GM12878 (cell line): ENCODE measurements around the gene CACFD1. TPM values are rescaled to one million over a fixed set of nuclear protein-coding genes. Genes with fewer than 3 reads are reported as not detected.

Source experiments
- ATAC-seq: fragments of 200-7000 bp; cut with Tn5 transposase; 3 replicates; pipeline ENCODE4 v1.9.1; 2020; ENCODE audit warnings: mild to moderate bottlenecking, moderate library complexity
- BruUV-seq: library from RNA; stranded (reverse); fragments of 400-500 nt; replicated peaks from 2 replicates; lab custom pipeline; 2021; lab: Mats Ljungman, UMichigan
- CTCF ChIA-PET: fragments of 300-600 bp; sonication (Branson Sonifier 250); formaldehyde crosslinking; extraction: SDS; loops from one replicate; lab custom pipeline; 2021; ENCODE audit warnings: inconsistent platforms; lab: Yijun Ruan, JAX
- POLR2A ChIA-PET: fragments of 350-600 bp; formaldehyde crosslinking; extraction: SDS; loops from one replicate; lab custom pipeline; 2021; ENCODE audit warnings: inconsistent platforms; lab: Charles Lee
- RAD21 ChIA-PET: fragments of 300-600 bp; sonication (Branson Sonifier 250); formaldehyde crosslinking; loops from one replicate; lab custom pipeline; 2023; ENCODE audit warnings: antibody characterized with exemption; ENCODE audit not compliant: unreplicated experiment; lab: Charles Lee
- SMC1A ChIA-PET: fragments of 300-600 bp; sonication (Branson Sonifier 250); formaldehyde crosslinking; loops from one replicate; lab custom pipeline; 2023; ENCODE audit not compliant: unreplicated experiment, uncharacterized antibody; lab: Charles Lee
- DNase-seq: peaks from one replicate; pipeline ENCODE4 v3.0.0-alpha.2; 2011; ENCODE audit warnings: low read depth, low spot score
- FAIRE-seq: peaks from 3 replicates; lab custom pipeline; 2011; peaks lifted over from hg19 to GRCh38; lab: Jason Lieb, UNC
- H2AFZ ChIP-seq: 2 replicates; pipeline ENCODE4 v1.6.0; 2011; ENCODE audit warnings: low read depth, low read length, control low read depth; ENCODE audit not compliant: control insufficient read depth
- H3K27ac ChIP-seq: 2 replicates; pipeline ENCODE4 v1.5.1; 2011; ENCODE audit warnings: control low read depth; ENCODE audit not compliant: control insufficient read depth, insufficient read depth
- H3K27me3 ChIP-seq, 2 experiments: replicated peaks in 1 of 2; 2 replicates each; pipeline versions ENCODE4 v1.6.0 to v1.6.1; 2011; ENCODE audit warnings: low read length in 1 of 2; ENCODE audit not compliant: control insufficient read depth in 2 of 2, insufficient read depth in 2 of 2
- H3K36me3 ChIP-seq, 2 experiments: 2 replicates each; pipeline ENCODE4 v1.5.1; 2011; ENCODE audit warnings: low read length in 1 of 2; ENCODE audit not compliant: control insufficient read depth in 2 of 2, insufficient read depth in 2 of 2
- H3K4me1 ChIP-seq: 2 replicates; pipeline ENCODE4 v1.6.1; 2011; ENCODE audit warnings: mild to moderate bottlenecking, low read length, moderate library complexity, mixed read lengths; ENCODE audit not compliant: control insufficient read depth, insufficient read depth
- H3K4me2 ChIP-seq: 2 replicates; pipeline ENCODE4 v1.6.0; 2011; ENCODE audit warnings: control low read depth; ENCODE audit not compliant: control insufficient read depth, insufficient read depth
- H3K4me3 ChIP-seq: fragments of 200-600 bp; sonication (generic); 2 replicates; pipeline ENCODE4 v1.5.1; 2016
- H3K79me2 ChIP-seq: 2 replicates; pipeline ENCODE4 v1.6.0; 2011; ENCODE audit warnings: low read length; ENCODE audit not compliant: control insufficient read depth, insufficient read depth
- H3K9ac ChIP-seq: 2 replicates; pipeline ENCODE4 v1.8.0; 2011; ENCODE audit warnings: low read length, control low read depth, mixed read lengths; ENCODE audit not compliant: control insufficient read depth, insufficient read depth
- H3K9me3 ChIP-seq: replicated peaks from 3 replicates; pipeline ENCODE4 v1.5.1; 2011; ENCODE audit warnings: mild to moderate bottlenecking, low read length; ENCODE audit not compliant: control insufficient read depth, insufficient read depth
- H4K20me1 ChIP-seq: 2 replicates; pipeline ENCODE4 v1.6.0; 2011; ENCODE audit not compliant: control insufficient read depth, insufficient read depth
- ATF3 ChIP-seq: IDR thresholded peaks from 2 replicates; pipeline ENCODE4 v1.6.1; 2011; ENCODE audit warnings: low read depth, mild to moderate bottlenecking, low read length, moderate library complexity, borderline replicate concordance; ENCODE audit errors: extremely low read depth
- BCL11A ChIP-seq: IDR thresholded peaks from 2 replicates; pipeline ENCODE4 v1.6.1; 2011; ENCODE audit warnings: low read depth, low read length
- CEBPB ChIP-seq, 2 experiments: fragments of 150-350 bp in 1 of 2; IDR thresholded peaks; 2 replicates each; pipeline ENCODE4 v1.6.1; 2012 to 2014; ENCODE audit warnings: low read depth in 2 of 2, low read length in 2 of 2, borderline replicate concordance in 1 of 2, inconsistent platforms in 1 of 2
- CHD4 ChIP-seq: fragments of 200-600 bp; sonication (generic); IDR thresholded peaks from 2 replicates; pipeline ENCODE4 v1.6.1; 2016; ENCODE audit warnings: mild to moderate bottlenecking
- CREB1 ChIP-seq: IDR thresholded peaks from 2 replicates; pipeline ENCODE4 v1.6.1; 2012; ENCODE audit warnings: low read depth, mild to moderate bottlenecking, inconsistent platforms
- RUNX3 ChIP-seq: IDR thresholded peaks from 2 replicates; pipeline ENCODE4 v1.6.1; 2012; ENCODE audit warnings: low read length, inconsistent platforms
- SMAD1 ChIP-seq: fragments of 450-650 bp; IDR thresholded peaks from 2 replicates; pipeline ENCODE4 v1.6.1; 2018; ENCODE audit warnings: mild to moderate bottlenecking, low read depth; ENCODE audit not compliant: partially characterized antibody
- SMC3 ChIP-seq: IDR thresholded peaks from 2 replicates; pipeline ENCODE4 v1.6.1; 2011; ENCODE audit warnings: low read length, improper control_type of control experiment, borderline replicate concordance
- SREBF1 ChIP-seq: IDR thresholded peaks from 2 replicates; pipeline ENCODE4 v1.6.1; 2012; ENCODE audit warnings: mild to moderate bottlenecking, low read length
- SREBF2 ChIP-seq: IDR thresholded peaks from 2 replicates; pipeline ENCODE4 v1.6.1; 2012; ENCODE audit warnings: mild to moderate bottlenecking, low read length
- STAT1 ChIP-seq: fragments of 450-650 bp; conservative IDR thresholded peaks from 2 replicates; pipeline ENCODE4 v1.6.1; 2014; ENCODE audit warnings: antibody characterized with exemption, mild to moderate bottlenecking
- ZZZ3 ChIP-seq: IDR thresholded peaks from 2 replicates; pipeline ENCODE4 v1.6.1; 2011; ENCODE audit warnings: low read depth; ENCODE audit not compliant: control insufficient read depth, insufficient read length
- WGBS: methylation state at CpG from one replicate; pipeline ENCODE4 v1.1.6; 2016; ENCODE audit warnings: low lambda C conversion rate; ENCODE audit not compliant: insufficient replicate concordance, insufficient coverage; ENCODE audit errors: missing lambda C conversion rate; 5-methylcytosine and 5-hydroxymethylcytosine counted together
- in situ Hi-C: fragments of 300-500 bp; cut with MboI; formaldehyde crosslinking; loops from 9 replicates; pipeline ENCODE4 v1.14.3; 2018; ENCODE audit warnings: mixed read lengths
- intact Hi-C: fragments of 100-400 bp; cut with micrococcal nuclease; formaldehyde crosslinking; loops from one replicate; pipeline ENCODE4 v1.14.2; 2022; ENCODE audit not compliant: unreplicated experiment
- polyA plus RNA-seq, 11 experiments: library from polyadenylated mRNA; depleted of rRNA in 4 of 11; unstranded in 6 of 11; stranded (reverse) in 5 of 11; fragments of >200 nt; fragmentation: Nextera tagmentation in 4 of 11; fragmentation: Illumina TruSeq in 1 of 11; extraction: Ambion mirVana in 4 of 11; extraction: Trizol in 1 of 11; gene quantifications; 1 replicate in 1 of 11; 2 replicates in 10 of 11; pipeline versions ENCODE4 v1.2.1 to v1.2.3, GENCODE V29; 2011 to 2016; ENCODE audit warnings: inconsistent platforms in 2 of 11, missing spikeins in 2 of 11, low read depth in 1 of 11
- total RNA-seq, 4 experiments: library from RNA; depleted of rRNA in 3 of 4; stranded (reverse); fragments of >200 nt in 3 of 4; fragmentation: Illumina TruSeq in 1 of 4; extraction: Trizol in 1 of 4; gene quantifications; 2 replicates each; pipeline versions ENCODE4 v1.2.1 to v1.2.3, GENCODE V29; 2013 to 2021
- TF ChIP-seq, protein P1 (sequence below): IDR thresholded peaks from 2 replicates; pipeline ENCODE4 v1.6.1; 2012; ENCODE audit warnings: low read depth, low read length, improper control_type of control experiment
- TF ChIP-seq, protein P2 (sequence below): IDR thresholded peaks from 2 replicates; pipeline ENCODE4 v1.6.1; 2011; ENCODE audit warnings: borderline replicate concordance, low read depth, mild to moderate bottlenecking, moderate library complexity, low read length; ENCODE audit not compliant: insufficient read depth, poor library complexity, severe bottlenecking

The CACFD1 gene
- total and polyA plus RNA-seq, 10 of the 15 experiments (the other 5 are each of a cell fraction or from before 2014, with no cell fraction given) = 0.09 to 5.8 (median 1.4) TPM; not detected in 1

DNA sequence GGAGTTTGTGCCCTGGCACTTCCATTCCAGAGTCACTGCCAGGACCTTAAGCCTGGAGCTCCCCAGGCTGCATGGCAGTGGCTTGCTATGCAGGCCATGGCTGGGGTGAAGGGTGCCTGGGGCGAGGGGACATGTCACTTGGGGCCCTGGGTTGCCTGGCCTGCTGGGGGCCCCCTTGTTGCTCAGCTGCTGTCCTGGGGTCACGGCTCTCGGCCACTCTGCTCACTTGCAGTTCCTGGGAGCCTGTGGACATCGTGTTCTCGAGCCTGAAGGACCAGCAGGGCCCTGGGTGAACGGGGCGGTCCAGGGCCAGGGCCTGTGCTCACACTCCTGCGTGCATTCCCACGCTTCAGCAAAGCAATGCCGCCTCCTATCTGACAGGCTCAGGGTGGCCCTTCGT is 33.6 kb downstream of the CACFD1 start:
- ATAC-seq (no peak), FAIRE-seq (no peak), DNase-seq (no peak)
- ChIA-PET SMC1A (interaction anchor here (0.6 kb wide), 1 partner anchor 482 kb away, joined by 3 read pairs; no protein-coding TSS in a partner anchor), RAD21 (no interaction called here), CTCF (no interaction called here), POLR2A (interaction anchor here (0.5 to 0.6 kb wide), 2 partner anchors 34 to 78 kb away, joined by 3 read pairs; partner anchors contain the start of gene CACFD1)
- H3K9ac ChIP-seq = no peak overlapping the region
- H4K20me1 ChIP-seq = no peaks in the 10 kb centered on the region
- 31% methylated on average over 11 of the region's 11 CpGs for WGBS
- no peaks in the 10 kb centered on the region for H3K4me1 ChIP-seq
- intact Hi-C loops = no loop called here
- no peaks in the 10 kb centered on the region for H3K9me3 ChIP-seq
- H3K4me3 ChIP-seq = no peak overlapping the region
- H3K27me3 ChIP-seq = no peaks in the 10 kb centered on the region; a peak in 2 of 4 replicates
- no peaks in the 10 kb centered on the region for H3K79me2 ChIP-seq
- in situ Hi-C loops = no loop called here
- no peak overlapping the region for H3K4me2 ChIP-seq
- H2AFZ ChIP-seq = no peak overlapping the region
- no TSS peak for BruUV-seq
- TF ChIP-seq, protein P1, sequence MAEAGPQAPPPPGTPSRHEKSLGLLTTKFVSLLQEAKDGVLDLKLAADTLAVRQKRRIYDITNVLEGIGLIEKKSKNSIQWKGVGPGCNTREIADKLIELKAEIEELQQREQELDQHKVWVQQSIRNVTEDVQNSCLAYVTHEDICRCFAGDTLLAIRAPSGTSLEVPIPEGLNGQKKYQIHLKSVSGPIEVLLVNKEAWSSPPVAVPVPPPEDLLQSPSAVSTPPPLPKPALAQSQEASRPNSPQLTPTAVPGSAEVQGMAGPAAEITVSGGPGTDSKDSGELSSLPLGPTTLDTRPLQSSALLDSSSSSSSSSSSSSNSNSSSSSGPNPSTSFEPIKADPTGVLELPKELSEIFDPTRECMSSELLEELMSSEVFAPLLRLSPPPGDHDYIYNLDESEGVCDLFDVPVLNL = no peak
- TF ChIP-seq CHD4 (no peak), CREB1 (no peak), BCL11A (no peak), SREBF2 (no peak), RUNX3 (no peak), SMAD1 (no peak), ATF3 (no peak), ZZZ3 (no peak), CEBPB (IDR thresholded peaks at IDR 0.05; ENCODE audit: borderline replicate concordance in 1 of 2, low read depth in 2 of 2, low read length in 2 of 2) (no peak), SMC3 (no peak), SREBF1 (no peak), STAT1 (no peak)
- TF ChIP-seq, protein P2, sequence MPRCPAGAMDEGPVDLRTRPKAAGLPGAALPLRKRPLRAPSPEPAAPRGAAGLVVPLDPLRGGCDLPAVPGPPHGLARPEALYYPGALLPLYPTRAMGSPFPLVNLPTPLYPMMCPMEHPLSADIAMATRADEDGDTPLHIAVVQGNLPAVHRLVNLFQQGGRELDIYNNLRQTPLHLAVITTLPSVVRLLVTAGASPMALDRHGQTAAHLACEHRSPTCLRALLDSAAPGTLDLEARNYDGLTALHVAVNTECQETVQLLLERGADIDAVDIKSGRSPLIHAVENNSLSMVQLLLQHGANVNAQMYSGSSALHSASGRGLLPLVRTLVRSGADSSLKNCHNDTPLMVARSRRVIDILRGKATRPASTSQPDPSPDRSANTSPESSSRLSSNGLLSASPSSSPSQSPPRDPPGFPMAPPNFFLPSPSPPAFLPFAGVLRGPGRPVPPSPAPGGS = no peak
- TF ChIP-seq, all 136 proteins: peak for 0
- Histone ChIP-seq H3K36me3 (no peaks in the 10 kb centered on the region), H3K27ac (no peak overlapping the region)
